Measurements from ENCODE around the gene NECTIN2.

Gene NECTIN2

DNA sequence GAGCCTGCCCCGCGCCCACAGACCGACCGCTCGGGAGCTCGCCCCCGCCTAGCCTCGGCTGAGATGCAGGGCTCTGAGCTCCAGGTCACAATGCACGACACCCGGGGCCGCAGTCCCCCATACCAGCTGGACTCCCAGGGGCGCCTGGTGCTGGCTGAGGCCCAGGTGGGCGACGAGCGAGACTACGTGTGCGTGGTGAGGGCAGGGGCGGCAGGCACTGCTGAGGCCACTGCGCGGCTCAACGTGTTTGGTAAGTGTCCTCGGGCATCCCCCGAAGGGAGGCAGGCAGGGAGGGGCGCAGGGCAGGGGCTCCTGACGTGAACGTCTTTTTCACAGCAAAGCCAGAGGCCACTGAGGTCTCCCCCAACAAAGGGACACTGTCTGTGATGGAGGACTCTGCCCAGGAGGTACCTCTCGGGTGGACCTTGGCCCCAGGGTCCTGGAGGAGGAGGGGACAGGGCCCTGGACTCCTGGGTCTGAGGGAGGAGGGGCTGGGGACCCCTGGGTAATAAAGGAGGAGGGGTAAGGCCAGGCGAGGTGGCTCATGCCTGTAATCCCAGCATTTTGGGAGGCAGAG lies 33.9 kb upstream of the NECTIN2 start:
- no peak overlapping the region for H2AFZ ChIP-seq (ENCODE audit: low read length)
- no peak overlapping the region for H3K27ac ChIP-seq (ENCODE audit: low read length)
- no peak overlapping the region for H3K9ac ChIP-seq (ENCODE audit: low read length)
- peaks cover 70% of the 10 kb centered on the region for H3K27me3 ChIP-seq (replicated peaks; ENCODE audit: insufficient read depth, low read length)
- H3K36me3 ChIP-seq (replicated peaks; ENCODE audit: insufficient read depth, low read length) = no peaks in the 10 kb centered on the region
- no peak overlapping the region for H3K4me2 ChIP-seq (ENCODE audit: low read depth, low read length)
- no peaks in the 10 kb centered on the region for H4K20me1 ChIP-seq (ENCODE audit: insufficient read depth, low read length)
- no peak for TF ChIP-seq EZH2 (optimal IDR thresholded peaks at IDR 0.05; ENCODE audit: low read depth, low read length)
- no peak for TF ChIP-seq CTCF (IDR thresholded peaks at IDR 0.05; ENCODE audit: low read length)
- TF ChIP-seq EZH2phosphoT487 (IDR thresholded peaks at IDR 0.05; ENCODE audit: low read length) = no peak
- H3K9me3 ChIP-seq (replicated peaks; ENCODE audit: insufficient read depth, low read length) = no peaks in the 10 kb centered on the region
- H3K79me2 ChIP-seq (ENCODE audit: low read length) = no peaks in the 10 kb centered on the region
- no peaks in the 10 kb centered on the region for H3K9me2 ChIP-seq (replicated peaks; ENCODE audit: insufficient read depth, low read length)
- no peak for DNase-seq
- H3F3A ChIP-seq (ENCODE audit: insufficient read depth, low read length) = no peaks in the 10 kb centered on the region
- H3K4me1 ChIP-seq (ENCODE audit: low read length) = no peaks in the 10 kb centered on the region
- no peak overlapping the region for H3K4me3 ChIP-seq (ENCODE audit: low read length)

DNA sequence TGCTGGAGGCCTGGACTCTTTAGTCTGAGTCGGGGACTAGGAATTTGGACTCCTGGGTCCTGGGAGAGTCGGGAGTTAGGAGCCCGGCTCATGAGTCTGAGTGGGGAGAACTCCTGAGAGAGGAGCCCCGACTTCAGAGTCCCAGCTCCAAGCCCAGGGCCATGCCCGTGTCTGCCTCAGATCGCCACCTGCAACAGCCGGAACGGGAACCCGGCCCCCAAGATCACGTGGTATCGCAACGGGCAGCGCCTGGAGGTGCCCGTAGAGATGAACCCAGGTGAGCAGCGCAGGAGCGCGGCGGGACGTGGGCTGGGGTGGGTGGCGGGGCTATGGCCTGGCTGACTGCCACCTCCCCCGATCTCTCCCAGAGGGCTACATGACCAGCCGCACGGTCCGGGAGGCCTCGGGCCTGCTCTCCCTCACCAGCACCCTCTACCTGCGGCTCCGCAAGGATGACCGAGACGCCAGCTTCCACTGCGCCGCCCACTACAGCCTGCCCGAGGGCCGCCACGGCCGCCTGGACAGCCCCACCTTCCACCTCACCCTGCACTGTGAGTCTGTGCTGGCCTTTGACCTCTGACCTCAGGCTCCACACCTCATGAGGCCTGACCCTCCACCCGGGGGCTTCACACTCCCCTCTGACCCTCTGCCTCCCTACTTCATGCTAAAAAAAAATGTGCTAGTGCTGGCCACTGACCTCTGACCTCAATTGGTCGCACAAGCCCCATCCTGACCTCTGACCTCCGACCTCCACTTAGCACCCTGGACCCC lies 32.8 kb upstream of the NECTIN2 start:
- no peaks in the 10 kb centered on the region for H3K36me3 ChIP-seq (replicated peaks; ENCODE audit: insufficient read depth, low read length)
- H4K20me1 ChIP-seq (ENCODE audit: insufficient read depth, low read length) = no peaks in the 10 kb centered on the region
- no peaks in the 10 kb centered on the region for H3K4me1 ChIP-seq (ENCODE audit: low read length)
- no peak overlapping the region for H3K27ac ChIP-seq (ENCODE audit: low read length)
- no peaks in the 10 kb centered on the region for H3K9me2 ChIP-seq (replicated peaks; ENCODE audit: insufficient read depth, low read length)
- H3K9me3 ChIP-seq (replicated peaks; ENCODE audit: insufficient read depth, low read length) = no peaks in the 10 kb centered on the region
- H3K27me3 ChIP-seq (replicated peaks; ENCODE audit: insufficient read depth, low read length) = peaks cover 70% of the 10 kb centered on the region
- H3F3A ChIP-seq (ENCODE audit: insufficient read depth, low read length) = no peaks in the 10 kb centered on the region
- H3K4me2 ChIP-seq (ENCODE audit: low read depth, low read length) = peak overlapping the region; percentile 30; the same call in 1 of the 2 replicates
- no peak overlapping the region for H3K9ac ChIP-seq (ENCODE audit: low read length)
- no peak for DNase-seq
- H3K79me2 ChIP-seq (ENCODE audit: low read length) = no peaks in the 10 kb centered on the region
- no peak overlapping the region for H3K4me3 ChIP-seq (ENCODE audit: low read length)
- no peak overlapping the region for H2AFZ ChIP-seq (ENCODE audit: low read length)
- TF ChIP-seq CTCF (IDR thresholded peaks at IDR 0.05; ENCODE audit: low read length) (no peak), EZH2phosphoT487 (IDR thresholded peaks at IDR 0.05; ENCODE audit: low read length) (no peak), EZH2 (optimal IDR thresholded peaks at IDR 0.05; ENCODE audit: low read depth, low read length) (no peak)

- no peaks in the 10 kb centered on the region for H3F3A ChIP-seq (ENCODE audit: insufficient read depth, low read length)
- no peak overlapping the region for H2AFZ ChIP-seq (ENCODE audit: low read length)
- H3K27me3 ChIP-seq (replicated peaks; ENCODE audit: insufficient read depth, low read length) = peaks cover 72% of the 10 kb centered on the region
- H3K9me2 ChIP-seq (replicated peaks; ENCODE audit: insufficient read depth, low read length) = no peaks in the 10 kb centered on the region
- H3K36me3 ChIP-seq (replicated peaks; ENCODE audit: insufficient read depth, low read length) = no peaks in the 10 kb centered on the region
- TF ChIP-seq EZH2phosphoT487 (IDR thresholded peaks at IDR 0.05; ENCODE audit: low read length) (no peak), EZH2 (optimal IDR thresholded peaks at IDR 0.05; ENCODE audit: low read depth, low read length) (no peak), CTCF (IDR thresholded peaks at IDR 0.05; ENCODE audit: low read length) (no peak)
- no peaks in the 10 kb centered on the region for H3K9me3 ChIP-seq (replicated peaks; ENCODE audit: insufficient read depth, low read length)
- no peaks in the 10 kb centered on the region for H3K4me1 ChIP-seq (ENCODE audit: low read length)
- DNase-seq = no peak
- no peak overlapping the region for H3K9ac ChIP-seq (ENCODE audit: low read length)
- H4K20me1 ChIP-seq (ENCODE audit: insufficient read depth, low read length) = no peaks in the 10 kb centered on the region
- H3K4me3 ChIP-seq (ENCODE audit: low read length) = no peak overlapping the region
- no peak overlapping the region for H3K4me2 ChIP-seq (ENCODE audit: low read depth, low read length)
- H3K79me2 ChIP-seq (ENCODE audit: low read length) = no peaks in the 10 kb centered on the region
- no peak overlapping the region for H3K27ac ChIP-seq (ENCODE audit: low read length)
Observed at GRCh38 chr19:44813841-44814470, 32.1 kb upstream of the NECTIN2 start.
